NCI-H1105 treated with DMSO at 0.1 percent for 48 hours (cell line): ENCODE measurements around the gene PLXND1.
"Not testable (repeated sequence)": the region's sequence is repeated elsewhere in the genome, so short reads cannot be mapped to it uniquely, and the experiment has no call there.

ENCODE experiments used
- DNase-seq: peaks from one replicate; lab custom pipeline; 2025; lab: John Stamatoyannopoulos, UW

PLXND1 gene, protein sequence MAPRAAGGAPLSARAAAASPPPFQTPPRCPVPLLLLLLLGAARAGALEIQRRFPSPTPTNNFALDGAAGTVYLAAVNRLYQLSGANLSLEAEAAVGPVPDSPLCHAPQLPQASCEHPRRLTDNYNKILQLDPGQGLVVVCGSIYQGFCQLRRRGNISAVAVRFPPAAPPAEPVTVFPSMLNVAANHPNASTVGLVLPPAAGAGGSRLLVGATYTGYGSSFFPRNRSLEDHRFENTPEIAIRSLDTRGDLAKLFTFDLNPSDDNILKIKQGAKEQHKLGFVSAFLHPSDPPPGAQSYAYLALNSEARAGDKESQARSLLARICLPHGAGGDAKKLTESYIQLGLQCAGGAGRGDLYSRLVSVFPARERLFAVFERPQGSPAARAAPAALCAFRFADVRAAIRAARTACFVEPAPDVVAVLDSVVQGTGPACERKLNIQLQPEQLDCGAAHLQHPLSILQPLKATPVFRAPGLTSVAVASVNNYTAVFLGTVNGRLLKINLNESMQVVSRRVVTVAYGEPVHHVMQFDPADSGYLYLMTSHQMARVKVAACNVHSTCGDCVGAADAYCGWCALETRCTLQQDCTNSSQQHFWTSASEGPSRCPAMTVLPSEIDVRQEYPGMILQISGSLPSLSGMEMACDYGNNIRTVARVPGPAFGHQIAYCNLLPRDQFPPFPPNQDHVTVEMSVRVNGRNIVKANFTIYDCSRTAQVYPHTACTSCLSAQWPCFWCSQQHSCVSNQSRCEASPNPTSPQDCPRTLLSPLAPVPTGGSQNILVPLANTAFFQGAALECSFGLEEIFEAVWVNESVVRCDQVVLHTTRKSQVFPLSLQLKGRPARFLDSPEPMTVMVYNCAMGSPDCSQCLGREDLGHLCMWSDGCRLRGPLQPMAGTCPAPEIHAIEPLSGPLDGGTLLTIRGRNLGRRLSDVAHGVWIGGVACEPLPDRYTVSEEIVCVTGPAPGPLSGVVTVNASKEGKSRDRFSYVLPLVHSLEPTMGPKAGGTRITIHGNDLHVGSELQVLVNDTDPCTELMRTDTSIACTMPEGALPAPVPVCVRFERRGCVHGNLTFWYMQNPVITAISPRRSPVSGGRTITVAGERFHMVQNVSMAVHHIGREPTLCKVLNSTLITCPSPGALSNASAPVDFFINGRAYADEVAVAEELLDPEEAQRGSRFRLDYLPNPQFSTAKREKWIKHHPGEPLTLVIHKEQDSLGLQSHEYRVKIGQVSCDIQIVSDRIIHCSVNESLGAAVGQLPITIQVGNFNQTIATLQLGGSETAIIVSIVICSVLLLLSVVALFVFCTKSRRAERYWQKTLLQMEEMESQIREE (N-terminal part only)

GRCh38 chr3:129606636-129607390 is at the start of gene PLXND1:
TSS of gene PLXND1 (minus strand) at chr3:129606676. CDS start at chr3:129606639, 37 bp downstream.
- peak; percentile 62 for DNase-seq

DNA sequence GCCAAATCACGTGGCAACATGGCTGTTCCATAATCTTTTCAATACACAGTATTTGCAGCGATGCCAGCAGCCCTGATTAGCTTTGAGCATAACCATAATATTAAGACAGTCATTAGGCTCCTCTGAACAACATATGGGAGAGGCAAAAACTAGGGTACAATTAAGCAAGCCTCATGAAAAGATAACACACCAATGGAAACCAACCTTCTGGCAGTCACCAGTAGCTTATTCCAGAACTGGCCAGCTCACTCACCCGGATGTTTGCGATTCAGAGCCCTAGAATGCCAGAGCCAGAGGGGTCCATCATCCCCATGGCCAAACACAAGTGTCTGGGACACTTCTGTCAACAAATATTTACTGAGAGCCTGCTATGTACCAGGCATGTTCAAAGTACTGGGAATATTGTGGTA is 48.8 kb upstream of the PLXND1 start:
- no peak for DNase-seq

DNA sequence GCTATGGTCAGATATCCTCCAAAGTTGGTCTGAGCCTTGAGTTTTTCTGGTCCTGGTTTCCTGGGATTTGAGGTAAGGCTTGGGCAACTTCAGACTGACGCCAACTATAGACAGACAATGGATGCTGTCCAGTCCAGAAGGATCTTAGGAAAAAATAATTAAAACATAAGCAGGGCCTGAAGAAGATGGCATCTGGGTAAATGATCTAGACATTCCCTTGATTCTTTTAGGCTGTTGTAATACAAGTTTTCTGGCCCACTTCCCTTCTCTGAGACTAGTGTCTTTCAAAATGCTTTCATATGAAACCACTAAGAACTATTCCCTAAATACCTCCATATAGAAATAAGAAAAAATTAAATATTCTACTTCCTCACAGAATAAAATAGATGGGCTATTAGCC is 47.7 kb upstream of the PLXND1 start:
- no peak for DNase-seq

DNA sequence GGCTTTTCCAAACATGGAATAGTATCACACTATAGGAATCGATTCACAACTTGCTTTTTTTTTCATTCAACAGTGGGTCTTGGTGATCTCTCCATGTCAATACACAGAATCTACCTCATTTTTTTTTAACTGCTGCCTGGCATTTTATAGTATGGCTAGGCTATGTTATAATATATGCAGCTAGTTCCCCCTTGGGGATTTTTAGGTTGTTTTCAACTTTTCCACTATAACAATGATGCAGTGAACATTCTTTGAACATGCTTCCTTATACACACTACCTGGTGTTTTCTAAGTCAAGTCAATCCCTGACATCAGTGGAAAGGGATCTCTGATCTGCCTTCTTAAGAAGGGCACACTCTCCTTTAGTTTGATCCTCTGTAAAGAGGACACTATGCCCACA is 46.5 kb upstream of the PLXND1 start:
- DNase-seq = no peak

GRCh38 chr3:129651435-129652202 is 45.1 kb upstream of the PLXND1 start:
- DNase-seq = no peak

DNA sequence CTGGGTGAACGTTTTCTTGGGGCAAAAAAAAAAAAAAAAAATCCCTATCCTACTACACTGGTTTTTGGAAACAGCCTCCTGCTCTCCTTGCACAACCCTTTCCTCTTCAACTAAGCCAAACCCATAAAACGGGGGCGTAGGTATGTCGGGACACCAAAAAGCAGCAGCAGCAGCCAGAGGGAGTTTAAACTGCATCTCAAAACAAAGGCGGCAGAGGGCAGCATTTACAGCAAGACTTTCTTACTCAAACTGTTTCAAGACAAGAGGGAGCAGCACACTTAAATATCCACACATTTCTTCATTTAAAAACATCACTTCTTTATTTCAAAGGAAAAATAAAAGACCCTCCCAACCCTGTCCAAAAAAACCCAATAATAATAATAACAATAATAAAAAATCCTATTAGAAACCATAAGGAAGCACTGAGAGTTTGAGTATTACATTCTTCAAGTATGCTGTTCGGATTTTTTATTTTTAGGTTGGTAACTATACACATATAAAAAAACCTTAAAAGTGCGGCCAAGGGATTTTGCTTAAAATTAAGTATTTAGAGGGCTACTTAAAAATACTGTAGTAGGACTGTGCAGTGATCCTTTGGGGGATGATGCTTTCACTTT is 43.9 kb upstream of the PLXND1 start:
- DNase-seq = peak; percentile 38

DNA sequence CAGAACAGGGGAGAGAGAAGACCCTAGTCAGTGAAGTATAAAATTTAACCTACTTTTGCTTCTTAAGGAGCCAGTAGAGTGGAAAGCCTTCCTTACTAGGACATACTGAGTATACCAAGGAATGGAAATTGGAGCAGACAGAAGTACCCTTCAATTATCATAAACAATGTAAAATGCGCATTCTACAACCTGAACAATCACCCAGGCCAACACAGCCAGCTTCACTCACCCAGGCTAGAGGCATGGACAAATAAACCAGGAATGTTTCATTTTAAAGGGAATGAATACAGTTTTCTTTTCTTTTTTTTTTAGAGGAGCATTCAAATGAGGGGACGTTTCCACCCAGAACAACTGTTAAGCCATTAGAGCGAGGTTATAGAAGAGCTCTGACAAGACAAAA is 41.9 kb upstream of the PLXND1 start:
- no peak for DNase-seq

- no peak for DNase-seq
Observed at GRCh38 chr3:129645286-129645685, 38.8 kb upstream of the PLXND1 start.

GRCh38 chr3:129644836-129645235 is 38.4 kb upstream of the PLXND1 start:
- no peak for DNase-seq

- DNase-seq = not testable (repeated sequence)
Observed at GRCh38 chr3:129641567-129642260, 35.2 kb upstream of the PLXND1 start.

GRCh38 chr3:129640985-129641384 is 34.5 kb upstream of the PLXND1 start:
- not testable (repeated sequence) for DNase-seq

DNA sequence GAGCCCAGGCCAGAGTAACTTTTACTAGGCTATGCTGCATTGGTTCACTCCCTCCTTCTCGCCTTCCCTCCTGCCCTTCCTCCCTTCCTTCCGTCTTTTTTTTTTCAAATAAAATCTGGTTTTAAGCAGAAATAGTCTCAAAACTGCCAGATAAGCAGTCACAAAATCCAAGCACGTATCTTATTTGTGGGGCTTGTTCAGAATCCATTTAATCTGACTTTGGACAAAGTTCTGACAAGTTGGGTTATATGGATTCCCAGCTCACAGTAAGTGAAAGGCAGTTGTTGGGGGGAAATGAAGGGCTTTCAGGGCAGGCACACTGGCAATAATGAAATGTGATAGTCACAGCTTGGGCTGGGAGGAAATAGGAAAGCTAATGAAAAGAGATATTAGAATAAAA is 32.0 kb upstream of the PLXND1 start:
- no peak for DNase-seq

DNA sequence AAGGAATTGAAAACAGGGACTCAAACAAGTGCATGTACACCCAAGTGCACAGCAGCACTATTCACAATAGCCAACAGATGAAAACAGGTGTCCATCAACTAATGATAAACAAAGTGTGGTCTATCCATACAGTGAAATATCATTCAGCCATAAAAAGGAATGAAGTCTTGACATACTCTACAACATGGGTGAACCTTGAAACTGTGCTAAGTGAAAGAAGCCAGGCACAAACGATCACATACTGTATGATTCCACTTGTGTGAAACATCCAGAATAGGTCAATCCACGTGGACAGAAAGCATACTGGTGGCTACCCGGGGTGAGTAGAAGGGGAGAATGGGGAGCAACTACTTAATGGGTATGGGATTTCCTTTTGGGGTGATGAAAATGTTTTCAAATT is 29.6 kb upstream of the PLXND1 start:
- no peak for DNase-seq

DNA sequence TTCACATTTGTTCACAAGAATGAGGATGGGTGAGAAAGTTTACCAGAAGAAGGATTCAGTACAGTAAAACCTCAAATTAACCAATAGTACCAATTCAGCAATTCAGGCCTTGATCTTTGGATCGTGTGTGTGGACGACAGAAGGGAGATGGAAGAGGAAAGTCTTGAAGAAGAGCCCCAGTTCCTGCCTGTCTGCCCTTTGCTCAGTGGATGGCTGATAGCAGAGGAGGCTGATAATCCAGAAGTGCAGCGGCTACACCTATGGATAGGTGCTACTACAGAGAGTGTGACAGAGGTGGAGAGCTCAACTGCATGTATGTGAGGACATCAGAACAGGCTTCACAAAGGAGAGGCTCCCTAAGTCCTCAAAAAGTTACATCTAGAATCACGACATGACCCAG is 29.2 kb upstream of the PLXND1 start:
- DNase-seq = no peak

DNA sequence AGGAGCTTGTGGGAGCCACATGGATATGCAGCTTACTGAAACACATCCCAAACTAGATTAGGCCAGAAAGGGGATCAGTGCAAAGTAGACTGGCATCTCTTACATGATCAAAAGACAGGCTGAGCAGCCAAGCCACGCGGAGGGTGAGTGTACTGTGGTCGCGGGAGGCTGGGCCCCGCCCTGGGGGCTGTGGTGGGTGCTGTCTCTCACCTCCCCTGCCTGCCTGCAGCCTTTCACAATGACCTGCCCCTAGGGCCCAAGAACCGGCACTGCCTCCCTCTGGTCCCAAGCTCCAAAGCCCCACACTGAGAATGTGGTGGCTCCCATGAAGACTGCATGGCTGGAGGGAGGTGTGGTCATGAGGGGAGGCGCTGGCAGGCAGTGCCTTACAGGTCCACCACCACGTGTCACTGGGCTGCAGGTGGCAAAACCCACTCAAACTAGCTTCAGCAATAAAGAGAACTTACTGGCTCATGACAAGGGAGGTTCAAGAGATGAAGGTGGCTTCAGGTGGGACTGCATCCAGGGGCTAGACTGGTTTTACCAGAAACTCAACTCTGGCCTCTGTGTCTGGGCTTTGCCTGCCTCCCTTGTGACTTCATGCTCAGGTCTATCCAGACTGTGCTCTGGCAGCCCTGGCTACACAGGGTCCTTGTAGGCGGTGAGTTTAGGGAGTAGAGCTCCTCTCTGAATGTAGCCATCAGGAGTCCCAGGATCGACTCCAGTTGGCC is 27.4 kb upstream of the PLXND1 start:
- no peak for DNase-seq

- no peak for DNase-seq
Observed at GRCh38 chr3:129632977-129633376, 26.5 kb upstream of the PLXND1 start.

DNA sequence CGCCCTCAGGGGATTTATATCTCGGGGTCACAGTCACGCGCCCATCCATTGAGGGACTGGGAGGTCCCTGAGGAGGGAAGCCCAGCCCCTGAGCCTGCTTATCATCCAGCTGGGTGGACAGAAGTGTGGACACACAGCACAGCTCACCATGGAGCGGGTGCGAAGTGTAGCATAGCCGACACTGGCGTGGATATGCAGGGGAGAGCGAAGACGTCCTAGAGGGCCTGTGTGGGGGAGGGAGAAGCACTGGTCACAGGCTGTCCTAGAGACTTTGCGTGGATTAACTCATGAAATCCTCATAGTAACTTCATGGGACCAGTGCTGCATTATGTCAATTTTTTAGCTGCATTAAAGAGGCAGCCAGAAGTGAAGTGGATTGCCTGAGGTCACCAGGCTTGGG is 26.1 kb upstream of the PLXND1 start:
- no peak for DNase-seq

GRCh38 chr3:129632056-129632455 is 25.6 kb upstream of the PLXND1 start:
- DNase-seq = no peak

GRCh38 chr3:129629011-129629410 is 22.5 kb upstream of the PLXND1 start:
- DNase-seq = no peak
